Measurements from ENCODE around the gene ANP32E. TPM values are rescaled to one million over a fixed set of nuclear protein-coding genes. Genes with fewer than 3 reads are reported as not detected.

ANP32E gene
- total and polyA plus RNA-seq, 2 of the 4 experiments (the other 2 are of a cell fraction): 5.9 to 18.4 TPM

GRCh38 chr1:150257624-150258585 lies 22.0 kb upstream of the ANP32E start, which contains the start of gene CA14:
Gene CA14 (plus strand): TSS chr1:150257774. CDS start chr1:150258129, 355 bp downstream.
- no peaks in the 10 kb centered on the region for H4K20me1 ChIP-seq (ENCODE audit: insufficient read depth, low read length)
- peak within 1 kb of the TSS; percentile 21; the same call in 1 of the 2 replicates for H4K5ac ChIP-seq (ENCODE audit: low read depth, low read length)
- H2BK20ac ChIP-seq (ENCODE audit: low read depth, low read length): no peak within 1 kb of the TSS
- no peak for DNase-seq
- no peak within 1 kb of the TSS for H2BK15ac ChIP-seq (ENCODE audit: low read depth, low read length)
- WGBS, 2 experiments (ENCODE audit: extremely low coverage in 2 of 2, insufficient read length in 1 of 2): 50% methylated on average over 2 of the region's 13 CpGs; no CpG with 5 or more reads in 1 of the 2 experiments
- H3K9ac ChIP-seq (ENCODE audit: low read depth, low read length): no peak within 1 kb of the TSS
- in situ Hi-C loops (cut with MboI; ENCODE audit: low sequenced_read_pairs) (no loop called here), dilution Hi-C loops (cut with HindIII; ENCODE audit: low sequenced_read_pairs, unreplicated experiment) (no loop called here), intact Hi-C loops (cut with micrococcal nuclease) (loop anchor here (5.0 kb wide), 1 partner anchor 304 kb away; no protein-coding TSS in a partner anchor)
- H2AK9ac ChIP-seq (replicated peaks; ENCODE audit: low read depth, low read length, poor library complexity): peak within 1 kb of the TSS; percentile 38
- ChIA-PET POLR2A (ENCODE audit: unreplicated experiment) (no interaction called here), CTCF (interaction anchor here (0.6 kb wide), 1 partner anchor 464 kb away, joined by 6 read pairs; no protein-coding TSS in a partner anchor)
- peak within 1 kb of the TSS; percentile 19; the same call in 1 of the 2 replicates for H2AK5ac ChIP-seq (ENCODE audit: low read depth, low read length)
- H3K79me1 ChIP-seq (ENCODE audit: low read depth in 1 of 2, low read length in 2 of 2): no peaks in the 10 kb centered on the region
- H3K56ac ChIP-seq (ENCODE audit: extremely low read depth, insufficient read depth, low read length): no peak within 1 kb of the TSS
- H3K27ac ChIP-seq (ENCODE audit: insufficient read depth, low read length): no peak within 1 kb of the TSS
- no TSS peak for BruUV-seq (replicated peaks)
- no peaks in the 10 kb centered on the region for H3K36me3 ChIP-seq (ENCODE audit: control insufficient read depth, insufficient read depth, low read length)
- peak within 1 kb of the TSS; percentile 60 for H3K23ac ChIP-seq (ENCODE audit: low read depth, low read length)
- no peak within 1 kb of the TSS for H3K4me3 ChIP-seq (ENCODE audit: insufficient read depth, low read depth, low read length)
- no peak within 1 kb of the TSS for H2BK5ac ChIP-seq (ENCODE audit: low read depth, low read length, poor library complexity, severe bottlenecking)
- peak within 1 kb of the TSS; percentile 64 for H3K4me2 ChIP-seq (ENCODE audit: low read depth, low read length)
- H4K91ac ChIP-seq (ENCODE audit: insufficient read depth, low read depth, low read length): no peak within 1 kb of the TSS
- H3K18ac ChIP-seq (ENCODE audit: low read depth, low read length): no peak within 1 kb of the TSS; the same call in 1 of the 2 replicates
- peak within 1 kb of the TSS; percentile 79 for H3K4ac ChIP-seq (ENCODE audit: low read depth, low read length)
- ATAC-seq (ENCODE audit: low read depth): no peak
- H3K4me1 ChIP-seq (ENCODE audit: control insufficient read depth, insufficient read depth, low read length): peaks cover 24% of the 10 kb centered on the region
- peak within 1 kb of the TSS; percentile 72 for H3K14ac ChIP-seq (replicated peaks; ENCODE audit: low read depth, low read length)
- H3K9me1 ChIP-seq (ENCODE audit: insufficient read depth, low read length): peaks cover 3% of the 10 kb centered on the region; the same call in 1 of the 2 replicates
- H2AFZ ChIP-seq (replicated peaks; ENCODE audit: low read length, poor library complexity): peak within 1 kb of the TSS; percentile 83
- H4K8ac ChIP-seq (ENCODE audit: low read depth in 2 of 2, low read length in 2 of 2): peak within 1 kb of the TSS in 1 of 2 experiments; percentile 84; a peak in 2 of 4 replicates
- no peaks in the 10 kb centered on the region for H3K9me3 ChIP-seq (ENCODE audit: control insufficient read depth, insufficient read depth, low read length)
- H3K27me3 ChIP-seq (ENCODE audit: control insufficient read depth, insufficient read depth, low read length): no peaks in the 10 kb centered on the region
- TF ChIP-seq MXI1 (IDR thresholded peaks at IDR 0.05; ENCODE audit: borderline replicate concordance, low read depth, low read length) (no peak), POLR2A (IDR thresholded peaks at IDR 0.05; ENCODE audit: low read depth, low read length) (no peak), FOS (IDR thresholded peaks at IDR 0.05; ENCODE audit: low read depth, low read length) (no peak)
- peak within 1 kb of the TSS; percentile 57 for H2BK120ac ChIP-seq (ENCODE audit: low read depth, low read length)

Data from IMR-90 (cell line).